Spleen (tissue), 11 donors: ENCODE data around the gene WRAP73. TPM values are rescaled to one million over a fixed set of nuclear protein-coding genes. Genes with fewer than 3 reads are reported as not detected.

Source experiments
- DNase-seq: peaks from one replicate; pipeline ENCODE4 v3.0.0-alpha.2; 2020
- H3K27ac ChIP-seq, 8 donors: fragments of 200-600 bp; sonication (generic) in 7 of 8; 1 replicate in 4 of 8; 2 replicates in 4 of 8; pipeline versions ENCODE4 v1.5.0 to v1.8.0; 2016 to 2021; ENCODE audit warnings: inconsistent platforms in 4 of 8, mild to moderate bottlenecking in 4 of 8, moderate library complexity in 1 of 8
- H3K27me3 ChIP-seq, 7 donors: fragments of 200-600 bp; sonication (generic) in 6 of 7; replicated peaks in 1 of 7; 1 replicate in 4 of 7; 2 replicates in 3 of 7; pipeline versions ENCODE4 v1.5.0 to v1.8.0; 2016 to 2021; ENCODE audit warnings: inconsistent platforms in 3 of 7, mild to moderate bottlenecking in 1 of 7
- H3K36me3 ChIP-seq, 6 donors: fragments of 200-600 bp; sonication (generic) in 5 of 6; 1 replicate in 4 of 6; 2 replicates in 2 of 6; pipeline versions ENCODE4 v1.5.0 to v1.8.0; 2016 to 2021; ENCODE audit warnings: inconsistent platforms in 2 of 6
- H3K4me1 ChIP-seq, 6 donors: fragments of 200-600 bp; sonication (generic) in 5 of 6; 1 replicate in 3 of 6; 2 replicates in 3 of 6; pipeline versions ENCODE4 v1.5.0 to v1.8.0; 2016 to 2021; ENCODE audit warnings: inconsistent platforms in 3 of 6
- H3K4me3 ChIP-seq, 8 donors: fragments of 200-600 bp; sonication (generic) in 7 of 8; 1 replicate in 4 of 8; 2 replicates in 4 of 8; pipeline versions ENCODE4 v1.5.0 to v1.8.0; 2016 to 2021; ENCODE audit warnings: inconsistent platforms in 4 of 8, mild to moderate bottlenecking in 4 of 8, moderate library complexity in 2 of 8
- H3K9me3 ChIP-seq, 8 donors: fragments of 200-600 bp; sonication (generic) in 7 of 8; 1 replicate in 4 of 8; 2 replicates in 4 of 8; pipeline versions ENCODE4 v1.5.0 to v1.8.0; 2016 to 2021; ENCODE audit warnings: inconsistent platforms in 4 of 8
- CTCF ChIP-seq, 11 experiments: fragments of 200-600 bp in 7 of 11; fragments of 450-650 bp in 4 of 11; sonication (generic) in 4 of 11; IDR thresholded peaks in 8 of 11; conservative IDR thresholded peaks in 3 of 11; 1 replicate in 7 of 11; 2 replicates in 4 of 11; pipeline versions ENCODE4 v1.4.0 to v1.8.0; 2016 to 2021; ENCODE audit warnings: antibody characterized with exemption in 11 of 11, inconsistent platforms in 4 of 11, mild to moderate bottlenecking in 1 of 11
- POLR2A ChIP-seq, 3 donors: fragments of 450-650 bp; IDR thresholded peaks; one replicate each; pipeline ENCODE4 v1.5.1; 2017; ENCODE audit warnings: antibody characterized with exemption in 3 of 3, mild to moderate bottlenecking in 1 of 3
- POLR2AphosphoS5 ChIP-seq, 3 donors: sonication (generic); formaldehyde crosslinking; IDR thresholded peaks; one replicate each; pipeline ENCODE4 v1.5.1; 2017; ENCODE audit warnings: antibody characterized with exemption in 3 of 3
- WGBS, 5 donors: extraction: QIAGEN DNeasy Blood & Tissue Kit in 3 of 5; methylation state at CpG; one replicate each; pipeline versions ENCODE4 v1.1.5 to v1.1.7; 2013 to 2018; 5-methylcytosine and 5-hydroxymethylcytosine counted together
- intact Hi-C: fragments of 100-400 bp; cut with DNase I; formaldehyde crosslinking; loops from one replicate; pipeline ENCODE4 v1.15.0; 2023; ENCODE audit warnings: low total_unique reads
- polyA plus RNA-seq, 3 donors: library from polyadenylated mRNA; stranded (reverse); fragments of 200-250 nt; gene quantifications; one replicate each; pipeline ENCODE4 v1.2.1, GENCODE V29; 2013
- total RNA-seq, 7 donors: library from RNA; depleted of rRNA in 3 of 7; stranded (reverse); fragments of >200 nt in 3 of 7; fragmentation: NEBNext Ultra II Directional in 4 of 7; extraction: Animal tissue kit (Norgen Biotek cat#: 25700) in 4 of 7; gene quantifications; one replicate each; pipeline versions ENCODE4 v1.1.0 to v1.2.1, GENCODE V29; 2016 to 2021
- donor health status: healthy with polysubstance abuse.
- donor health status: DM: no; HTN: no; CAD: no; lungs with moderate emphysema.
- donor health status: DM: no; HTN: no; CAD: no.
- donor health status: Bipolar disorder and iron deficiency.
- donor health status: healthy.
- donor health status: DM: no; HTN: no; CAD: no.
- donor health status: DM: yes; HTN: yes; CAD: no.

The WRAP73 gene
- total and polyA plus RNA-seq, 10 donors = 20.1 to 28.3 (median 25.3) TPM

DNA sequence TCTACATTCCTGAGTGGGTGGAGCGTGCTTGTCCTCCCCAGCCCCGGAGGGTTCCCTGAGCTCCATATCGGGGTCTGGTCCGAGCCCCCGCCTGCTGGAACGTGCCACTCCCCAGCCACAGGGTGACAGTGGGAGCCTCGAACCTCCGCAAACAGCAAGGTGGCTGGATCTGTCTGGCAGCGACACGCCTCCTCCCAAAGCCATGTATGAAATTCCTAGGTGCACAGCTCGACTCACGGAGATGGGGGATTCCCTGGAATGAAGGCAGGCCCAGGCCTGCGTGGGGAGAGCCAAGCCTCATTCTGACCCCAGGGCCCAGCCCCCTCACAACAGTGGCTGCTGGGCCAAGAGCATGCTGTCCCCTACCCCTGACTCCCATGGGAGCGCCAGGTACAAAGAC lies 35.3 kb upstream of the WRAP73 start:
- Histone ChIP-seq H3K9me3 (no peaks in the 10 kb centered on the region), H3K36me3 (no peaks in the 10 kb centered on the region), H3K27me3 (peaks cover 0 to 75% (median 8%) of the 10 kb centered on the region in 7 donors), H3K4me1 (peaks cover 0 to 21% (median 7%) of the 10 kb centered on the region in 6 donors), H3K4me3 (no peak overlapping the region), H3K27ac (no peak overlapping the region)
- 82 to 94% (median 90%) methylated on average over 2 to 14 of the region's 14 CpGs for WGBS, 5 donors
- no peak for DNase-seq
- intact Hi-C loops = no loop called here
- TF ChIP-seq POLR2A (IDR thresholded peaks at IDR 0.05) (no peak), CTCF (IDR thresholded peaks at IDR 0.05 in 8 of 11, conservative IDR thresholded peaks at IDR 0.05 in 3 of 11) (no peak), POLR2AphosphoS5 (IDR thresholded peaks at IDR 0.05) (no peak)

- no peak for DNase-seq
- Histone ChIP-seq H3K9me3 (no peaks in the 10 kb centered on the region), H3K36me3 (no peaks in the 10 kb centered on the region), H3K27me3 (peaks cover 0 to 72% (median 2%) of the 10 kb centered on the region in 7 donors), H3K4me1 (peaks cover 0 to 33% (median 10%) of the 10 kb centered on the region in 6 donors), H3K27ac (no peak overlapping the region), H3K4me3 (no peak overlapping the region)
- intact Hi-C loops = no loop called here
- WGBS, 5 donors = 20 to 45% (median 27%) methylated on average over 13 to 26 of the region's 26 CpGs
- TF ChIP-seq POLR2A (IDR thresholded peaks at IDR 0.05) = no peak
- TF ChIP-seq CTCF (IDR thresholded peaks at IDR 0.05 in 8 of 11, conservative IDR thresholded peaks at IDR 0.05 in 3 of 11) = no peak
- no peak for TF ChIP-seq POLR2AphosphoS5 (IDR thresholded peaks at IDR 0.05)
Measured at GRCh38 chr1:3683992-3684391, 34.1 kb upstream of the WRAP73 start.

DNA sequence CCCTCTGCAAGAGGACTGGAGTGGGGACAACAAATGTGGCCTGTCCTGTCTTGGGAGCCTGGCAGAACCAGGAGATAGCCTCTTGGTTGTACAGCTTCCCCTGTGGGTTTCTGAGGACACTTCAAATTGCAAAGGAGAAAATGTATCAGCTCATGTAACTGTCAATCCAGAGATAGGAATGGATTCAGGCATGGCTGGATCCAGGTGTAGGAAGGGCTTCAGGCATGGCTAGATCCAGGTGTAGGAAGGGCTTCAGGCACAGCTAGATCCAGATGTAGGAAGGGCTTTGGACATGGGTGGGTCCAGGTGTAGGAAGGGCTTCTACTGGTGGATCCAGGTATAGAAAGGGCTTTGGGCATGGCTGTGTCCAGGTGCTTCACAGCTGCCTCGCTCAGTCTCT lies 33.3 kb upstream of the WRAP73 start:
- WGBS, 5 donors = 83 to 100% (median 100%) methylated on average over 1 of the region's 1 CpG
- intact Hi-C loops = no loop called here
- TF ChIP-seq CTCF (IDR thresholded peaks at IDR 0.05 in 8 of 11, conservative IDR thresholded peaks at IDR 0.05 in 3 of 11) (no peak), POLR2AphosphoS5 (IDR thresholded peaks at IDR 0.05) (no peak), POLR2A (IDR thresholded peaks at IDR 0.05) (no peak)
- Histone ChIP-seq H3K27me3 (peaks cover 0 to 69% (median 0%) of the 10 kb centered on the region in 7 donors), H3K36me3 (no peaks in the 10 kb centered on the region), H3K4me3 (no peak overlapping the region), H3K9me3 (no peaks in the 10 kb centered on the region), H3K4me1 (peaks cover 3 to 34% (median 15%) of the 10 kb centered on the region in 6 donors), H3K27ac (no peak overlapping the region)
- no peak for DNase-seq

- H3K4me1 ChIP-seq = peaks cover 7 to 43% (median 26%) of the 10 kb centered on the region in 6 donors
- 85 to 94% (median 91%) methylated on average over 14 to 27 of the region's 27 CpGs for WGBS, 5 donors
- H3K4me3 ChIP-seq = no peak overlapping the region
- H3K36me3 ChIP-seq = no peaks in the 10 kb centered on the region
- H3K27ac ChIP-seq = no peak overlapping the region
- no peak for DNase-seq
- peaks cover 0 to 60% (median 0%) of the 10 kb centered on the region in 7 donors for H3K27me3 ChIP-seq
- no peak for TF ChIP-seq CTCF (IDR thresholded peaks at IDR 0.05 in 8 of 11, conservative IDR thresholded peaks at IDR 0.05 in 3 of 11)
- no peak for TF ChIP-seq POLR2AphosphoS5 (IDR thresholded peaks at IDR 0.05)
- TF ChIP-seq POLR2A (IDR thresholded peaks at IDR 0.05) = no peak
- no peaks in the 10 kb centered on the region for H3K9me3 ChIP-seq
- intact Hi-C loops = no loop called here
Measured at GRCh38 chr1:3681898-3682806, 32.2 kb upstream of the WRAP73 start.
